H1 (cell line): ENCODE data around the gene RGS11. TPM values are rescaled to one million over a fixed set of nuclear protein-coding genes. Genes with fewer than 3 reads are reported as not detected.

ENCODE experiments used
- CTCF ChIA-PET: fragments of 300-600 bp; sonication (Branson Sonifier 250); formaldehyde crosslinking; loops from one replicate; lab custom pipeline; 2021; ENCODE audit not compliant: partially characterized antibody; lab: Charles Lee
- POLR2A ChIA-PET: fragments of 300-600 bp; sonication (Branson Sonifier 250); formaldehyde crosslinking; loops from one replicate; lab custom pipeline; 2021; ENCODE audit warnings: inconsistent platforms; ENCODE audit not compliant: partially characterized antibody; lab: Charles Lee
- DNase-seq, 2 experiments: peaks; one replicate each; pipeline versions ENCODE4 v3.0.0 to v3.0.0-alpha.2; 2010 to 2022; ENCODE audit warnings: low spot score in 2 of 2, low read depth in 1 of 2, mixed read lengths in 1 of 2
- FAIRE-seq: peaks from 2 replicates; lab custom pipeline; 2011; peaks lifted over from hg19 to GRCh38; lab: Jason Lieb, UNC
- H2AFZ ChIP-seq: 2 replicates; pipeline ENCODE4 v1.8.1; 2012; ENCODE audit warnings: low read length, inconsistent platforms
- H2AK5ac ChIP-seq: 2 replicates; pipeline ENCODE4 v1.6.1; 2013; ENCODE audit warnings: low read depth, low read length
- H2BK120ac ChIP-seq: replicated peaks from 2 replicates; pipeline ENCODE3; 2013; ENCODE audit warnings: low read depth, low read length, inconsistent platforms
- H2BK12ac ChIP-seq: 2 replicates; pipeline ENCODE4 v1.6.1; 2013; ENCODE audit warnings: low read depth, low read length
- H2BK15ac ChIP-seq: 2 replicates; pipeline ENCODE4 v1.6.1; 2013; ENCODE audit warnings: low read length
- H2BK20ac ChIP-seq: 2 replicates; pipeline ENCODE4 v1.6.1; 2013; ENCODE audit warnings: low read length
- H2BK5ac ChIP-seq: 2 replicates; pipeline ENCODE4 v1.6.1; 2013; ENCODE audit warnings: low read depth, low read length
- H3K14ac ChIP-seq: 2 replicates; pipeline ENCODE4 v1.6.1; 2013; ENCODE audit warnings: inconsistent platforms; ENCODE audit not compliant: insufficient read length
- H3K18ac ChIP-seq: 2 replicates; pipeline ENCODE4 v1.6.1; 2013; ENCODE audit warnings: low read length; ENCODE audit errors: extremely low read depth
- H3K23ac ChIP-seq: 2 replicates; pipeline ENCODE4 v1.6.1; 2013; ENCODE audit warnings: inconsistent platforms; ENCODE audit not compliant: insufficient read length
- H3K23me2 ChIP-seq: 2 replicates; pipeline ENCODE4 v1.6.1; 2013; ENCODE audit warnings: low read depth, low read length
- H3K27ac ChIP-seq: 2 replicates; pipeline ENCODE4 v1.6.1; 2011; ENCODE audit warnings: low read depth, low read length, inconsistent platforms
- H3K27me3 ChIP-seq, 4 experiments: replicated peaks in 1 of 4; 1 replicate in 1 of 4; 2 replicates in 3 of 4; pipeline versions ENCODE4 v1.6.1 to v1.8.1; 2011 to 2013; ENCODE audit warnings: low read length in 3 of 4, mild to moderate bottlenecking in 3 of 4, inconsistent platforms in 2 of 4, mixed read lengths in 2 of 4, moderate library complexity in 1 of 4; ENCODE audit not compliant: control insufficient read depth in 3 of 4, insufficient read depth in 3 of 4; ENCODE audit errors: extremely low read depth in 1 of 4
- H3K36me3 ChIP-seq, 4 experiments: 2 replicates each; pipeline versions ENCODE4 v1.6.1 to v1.8.1; 2011 to 2013; ENCODE audit warnings: mild to moderate bottlenecking in 4 of 4, low read length in 3 of 4, moderate library complexity in 2 of 4, control low read depth in 1 of 4, inconsistent platforms in 1 of 4; ENCODE audit not compliant: insufficient read depth in 4 of 4, control insufficient read depth in 2 of 4
- H3K4ac ChIP-seq: replicated peaks from 2 replicates; pipeline ENCODE3; 2013; ENCODE audit warnings: low read length, low read depth, mixed read lengths, inconsistent platforms; ENCODE audit not compliant: insufficient read length
- H3K4me1 ChIP-seq, 4 experiments: replicated peaks in 1 of 4; 1 replicate in 1 of 4; 2 replicates in 3 of 4; pipeline versions ENCODE4 v1.6.1 to v1.8.1; 2011 to 2013; ENCODE audit warnings: low read length in 3 of 4, inconsistent platforms in 2 of 4, mixed read lengths in 1 of 4; ENCODE audit not compliant: insufficient read depth in 4 of 4, control insufficient read depth in 3 of 4
- H3K4me2 ChIP-seq, 2 experiments: 2 replicates each; pipeline versions ENCODE4 v1.6.1 to v1.8.1; 2011 to 2013; ENCODE audit warnings: low read depth in 2 of 2, low read length in 2 of 2, control low read depth in 1 of 2, inconsistent platforms in 1 of 2, mild to moderate bottlenecking in 1 of 2; ENCODE audit not compliant: insufficient read depth in 1 of 2
- H3K4me3 ChIP-seq, 4 experiments: fragments of 200-600, 300-600 bp in 1 of 4; sonication (generic), shearing (Covaris generic), sonication (Bioruptor Twin) in 1 of 4; 2 replicates each; pipeline versions ENCODE4 v1.5.1 to v1.8.1; 2011 to 2016; ENCODE audit warnings: low read length in 4 of 4, low read depth in 3 of 4, control low read depth in 2 of 4, inconsistent platforms in 2 of 4, mild to moderate bottlenecking in 2 of 4, mixed read lengths in 1 of 4, moderate library complexity in 1 of 4; ENCODE audit not compliant: insufficient read depth in 2 of 4; ENCODE audit errors: extremely low read depth in 1 of 4
- H3K56ac ChIP-seq: replicated peaks from 2 replicates; pipeline ENCODE3; 2013; ENCODE audit warnings: low read depth, mild to moderate bottlenecking, mixed read lengths, low read length, inconsistent platforms; ENCODE audit not compliant: insufficient read length
- H3K79me1 ChIP-seq: 2 replicates; pipeline ENCODE4 v1.6.1; 2013; ENCODE audit warnings: low read depth, low read length, control low read depth
- H3K79me2 ChIP-seq, 2 experiments: 2 replicates each; pipeline versions ENCODE4 v1.6.1 to v1.8.1; 2012 to 2013; ENCODE audit warnings: low read length in 2 of 2, mild to moderate bottlenecking in 2 of 2, inconsistent platforms in 1 of 2; ENCODE audit not compliant: insufficient read depth in 2 of 2, control insufficient read depth in 1 of 2
- H3K9ac ChIP-seq, 4 experiments: replicated peaks in 1 of 4; 1 replicate in 1 of 4; 2 replicates in 3 of 4; pipeline versions ENCODE4 v1.6.1 to v1.8.1; 2011 to 2013; ENCODE audit warnings: low read depth in 3 of 4, low read length in 3 of 4, control low read depth in 2 of 4, mild to moderate bottlenecking in 2 of 4, moderate library complexity in 2 of 4, inconsistent platforms in 1 of 4; ENCODE audit errors: extremely low read depth in 1 of 4
- H3K9me3 ChIP-seq, 2 experiments: 2 replicates each; pipeline versions ENCODE4 v1.6.1 to v1.8.1; 2012 to 2013; ENCODE audit warnings: mild to moderate bottlenecking in 2 of 2, moderate library complexity in 2 of 2, control low read depth in 1 of 2, inconsistent platforms in 1 of 2, low read depth in 1 of 2, low read length in 1 of 2, mixed read lengths in 1 of 2; ENCODE audit not compliant: insufficient read depth in 2 of 2
- H4K20me1 ChIP-seq, 2 experiments: replicated peaks in 1 of 2; 2 replicates each; pipeline versions ENCODE3 to v1.8.1; 2011 to 2013; ENCODE audit warnings: inconsistent platforms in 2 of 2, low read length in 2 of 2, mild to moderate bottlenecking in 1 of 2; ENCODE audit not compliant: insufficient read depth in 2 of 2, control insufficient read depth in 1 of 2
- H4K5ac ChIP-seq: 2 replicates; pipeline ENCODE4 v1.6.1; 2013; ENCODE audit warnings: low read length, low read depth, mixed read lengths, inconsistent platforms; ENCODE audit not compliant: insufficient read length
- H4K8ac ChIP-seq: 2 replicates; pipeline ENCODE4 v1.8.0; 2013; ENCODE audit warnings: mild to moderate bottlenecking, moderate library complexity, low read length, inconsistent platforms; ENCODE audit not compliant: insufficient read depth; ENCODE audit errors: extremely low read depth
- H4K91ac ChIP-seq: replicated peaks from 2 replicates; pipeline ENCODE3; 2013; ENCODE audit warnings: low read length, mixed read lengths, inconsistent platforms; ENCODE audit not compliant: insufficient read length
- BACH1 ChIP-seq: IDR thresholded peaks from 2 replicates; pipeline ENCODE4 v1.6.1; 2012; ENCODE audit warnings: low read length, improper control_type of control experiment
- HDAC2 ChIP-seq, 2 experiments: fragments of 300-600 bp in 1 of 2; sonication (generic) in 1 of 2; IDR thresholded peaks; 2 replicates each; pipeline ENCODE4 v1.6.1; 2011 to 2012; ENCODE audit warnings: low read depth in 2 of 2, low read length in 2 of 2, mild to moderate bottlenecking in 2 of 2, moderate library complexity in 2 of 2, borderline replicate concordance in 1 of 2, inconsistent platforms in 1 of 2
- HDAC6 ChIP-seq: IDR thresholded peaks from one replicate; pipeline ENCODE4 v1.7.1; 2012; ENCODE audit warnings: low read depth, mild to moderate bottlenecking, inconsistent platforms, low read length, moderate library complexity
- POLR2AphosphoS5 ChIP-seq: IDR thresholded peaks from 2 replicates; pipeline ENCODE4 v1.6.1; 2011; ENCODE audit warnings: low read depth, low read length
- SP4 ChIP-seq: IDR thresholded peaks from 2 replicates; pipeline ENCODE4 v1.6.1; 2012; ENCODE audit warnings: low read length, inconsistent platforms
- SUZ12 ChIP-seq: fragments of 200-600 bp; sonication (generic); IDR thresholded peaks from 2 replicates; pipeline ENCODE4 v1.6.1; 2012; ENCODE audit warnings: mild to moderate bottlenecking, inconsistent platforms, low read length, moderate library complexity, mixed read lengths
- TAF1 ChIP-seq: IDR thresholded peaks from 2 replicates; pipeline ENCODE4 v1.6.1; 2011; ENCODE audit warnings: mild to moderate bottlenecking, low read depth, low read length
- TAF7 ChIP-seq: optimal IDR thresholded peaks from 2 replicates; pipeline ENCODE3; 2011; ENCODE audit warnings: low read depth, mild to moderate bottlenecking, inconsistent platforms, low read length, moderate library complexity, borderline replicate concordance
- ZNF274 ChIP-seq: IDR thresholded peaks from 2 replicates; pipeline ENCODE4 v1.7.0; 2012; ENCODE audit warnings: low read length, borderline replicate concordance; ENCODE audit errors: extremely low read depth
- WGBS, 2 experiments: shearing (Covaris generic) in 1 of 2; methylation state at CpG; one replicate each; pipeline versions ENCODE4 v1.1.6 to v1.1.7; 2013 to 2015; ENCODE audit warnings: low lambda C conversion rate in 2 of 2, mixed read lengths in 2 of 2, inconsistent platforms in 1 of 2, low coverage in 1 of 2, missing lambda C conversion rate in 1 of 2; ENCODE audit not compliant: insufficient replicate concordance in 2 of 2, insufficient coverage in 1 of 2, insufficient read length in 1 of 2; ENCODE audit errors: extremely low coverage in 1 of 2, missing lambda C conversion rate in 1 of 2; 5-methylcytosine and 5-hydroxymethylcytosine counted together
- polyA plus RNA-seq, 7 experiments: library from polyadenylated mRNA; depleted of rRNA in 3 of 7; stranded (reverse) in 5 of 7; unstranded in 2 of 7; fragments of >200 nt in 5 of 7; fragments of 200-250 nt in 2 of 7; gene quantifications; 1 replicate in 5 of 7; 2 replicates in 1 of 7; 4 replicates in 1 of 7; pipeline versions ENCODE4 v1.2.1 to v1.2.3, GENCODE V29; 2011 to 2013; ENCODE audit warnings: missing spikeins in 2 of 7, mixed read lengths in 2 of 7
- total RNA-seq: library from RNA; stranded (reverse); fragmentation: NEBNext Ultra II Directional; extraction: Animal tissue kit (Norgen Biotek cat#: 25700); gene quantifications from 2 replicates; pipeline ENCODE4 v1.2.1, GENCODE V29; 2021
- TF ChIP-seq, protein P1 (sequence below): IDR thresholded peaks from 2 replicates; pipeline ENCODE4 v1.6.1; 2011; ENCODE audit warnings: low read length, improper control_type of control experiment

Gene RGS11
- total and polyA plus RNA-seq, 2 of the 8 experiments (the other 6 are each of a cell fraction or from before 2014, with no cell fraction given) = 0.84 to 1.2 TPM

DNA sequence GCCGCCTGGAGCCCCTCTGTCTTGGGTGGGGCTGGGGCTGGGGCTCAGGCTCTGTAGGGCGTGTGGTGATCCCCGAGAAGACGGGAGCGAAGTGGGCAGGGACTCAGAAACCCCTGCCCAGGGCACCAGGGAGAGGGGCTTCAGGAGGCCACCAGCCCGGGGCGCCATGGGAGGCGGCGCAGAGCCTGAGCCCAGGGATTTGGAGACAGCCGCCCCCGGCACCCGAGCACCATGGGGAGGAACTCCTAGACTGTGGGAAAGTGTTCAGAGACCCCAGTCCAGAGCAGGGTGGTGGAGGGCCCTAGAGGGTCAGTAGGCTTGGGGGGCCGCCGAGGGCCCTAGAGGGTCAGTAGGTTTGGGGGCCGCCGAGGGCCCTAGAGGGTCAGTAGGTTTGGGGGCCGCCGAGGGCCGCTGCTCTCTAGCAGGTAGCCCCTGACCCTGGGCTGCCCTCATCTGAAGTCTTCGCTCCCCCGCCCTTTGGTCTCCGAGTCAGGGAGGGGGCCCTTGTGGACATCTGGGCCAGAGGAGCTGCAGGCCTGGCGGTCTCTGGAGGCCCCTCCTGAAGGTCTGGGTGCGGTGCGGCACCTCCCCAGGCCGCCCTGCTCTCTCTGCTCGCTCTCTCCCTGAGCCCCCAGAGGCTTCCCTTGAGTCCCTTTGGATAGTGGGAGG lies 5.4 kb upstream of the RGS11 start:
- Histone ChIP-seq H3K36me3 (no peaks in the 10 kb centered on the region), H2BK15ac (no peak overlapping the region), H4K8ac (peak overlapping the region; percentile 51), H3K23me2 (peaks cover 6% of the 10 kb centered on the region; the same call in 1 of the 2 replicates), H3K79me1 (no peaks in the 10 kb centered on the region), H3K4me3 (peak overlapping the region; percentile 44 to 70 (median 44)), H4K20me1 (peaks cover 0 to 3% of the 10 kb centered on the region in 2 experiments), H3K18ac (no peak overlapping the region), H2BK20ac (no peak overlapping the region), H3K23ac (no peak overlapping the region), H3K79me2 (no peaks in the 10 kb centered on the region), H3K9me3 (no peaks in the 10 kb centered on the region), H4K91ac (peak overlapping the region; percentile 40), H3K4me2 (peak overlapping the region; percentile 59 to 76), H3K27ac (no peak overlapping the region), H2AFZ (no peak overlapping the region), H3K27me3 (peaks cover 12 to 34% (median 28%) of the 10 kb centered on the region in 4 experiments), H4K5ac (no peak overlapping the region), H2AK5ac (no peak overlapping the region), H2BK120ac (no peak overlapping the region), H3K4ac (no peak overlapping the region), H3K56ac (no peak overlapping the region), H3K9ac (no peak overlapping the region), H2BK12ac (no peak overlapping the region), H3K14ac (no peak overlapping the region), H2BK5ac (no peak overlapping the region), H3K4me1 (peaks cover 0 to 3% (median 0%) of the 10 kb centered on the region in 4 experiments; a peak in 3 of 7 replicates)
- ChIA-PET POLR2A (interaction anchor here (1.0 to 1.4 kb wide), 2 partner anchors 10 kb away, joined by 3 read pairs; no protein-coding TSS in a partner anchor), CTCF (interaction anchor here (1.2 kb wide), 1 partner anchor 88 kb away, joined by 3 read pairs; no protein-coding TSS in a partner anchor)
- DNase-seq (no peak), FAIRE-seq (no peak)
- TF ChIP-seq TAF7 = no peak
- TF ChIP-seq BACH1 = no peak
- peak; percentile 13; the same call in 1 of the 2 replicates for TF ChIP-seq SUZ12
- TF ChIP-seq HDAC6 = no peak
- TF ChIP-seq, protein P1, sequence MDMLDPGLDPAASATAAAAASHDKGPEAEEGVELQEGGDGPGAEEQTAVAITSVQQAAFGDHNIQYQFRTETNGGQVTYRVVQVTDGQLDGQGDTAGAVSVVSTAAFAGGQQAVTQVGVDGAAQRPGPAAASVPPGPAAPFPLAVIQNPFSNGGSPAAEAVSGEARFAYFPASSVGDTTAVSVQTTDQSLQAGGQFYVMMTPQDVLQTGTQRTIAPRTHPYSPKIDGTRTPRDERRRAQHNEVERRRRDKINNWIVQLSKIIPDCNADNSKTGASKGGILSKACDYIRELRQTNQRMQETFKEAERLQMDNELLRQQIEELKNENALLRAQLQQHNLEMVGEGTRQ = no peak
- no peak for TF ChIP-seq POLR2AphosphoS5
- 0 out of 2 replicates have a peak, but pooled peaks have one; percentile 0 for TF ChIP-seq TAF1
- TF ChIP-seq ZNF274 = no peak
- no peak for TF ChIP-seq SP4
- no peak for TF ChIP-seq HDAC2 (IDR thresholded peaks at IDR 0.05; ENCODE audit: borderline replicate concordance in 1 of 2, low read depth in 2 of 2, low read length in 2 of 2)
- 90% methylated on average over 11 of the region's 27 CpGs; no CpG with 5 or more reads in 1 of the 2 experiments for WGBS, 2 experiments
